Measurements from ENCODE around the gene FCF1.

GRCh38 chr14:74703043-74703442 lies 9.9 kb upstream of the FCF1 start:
- TF ChIP-seq CTCF (IDR thresholded peaks at IDR 0.05) (no peak), TEAD4 (IDR thresholded peaks at IDR 0.05; ENCODE audit: borderline replicate concordance, insufficient read depth) (no peak), ELF1 (IDR thresholded peaks at IDR 0.05) (no peak)

Data from SK-N-SH (cell line).